VCaP (cell line): ENCODE data around the gene RGL3.
A peak's percentile ranks its signal among the peaks of the same experiment; 100 is the strongest.
"Not testable (repeated sequence)": the region's sequence is repeated elsewhere in the genome, so short reads cannot be mapped to it uniquely, and the experiment has no call there.

Experiments
- H3K27ac ChIP-seq: fragments of 450-650 bp; 2 replicates; pipeline ENCODE4 v1.5.1; 2017
- CTCF ChIP-seq: fragments of 450-650 bp; conservative IDR thresholded peaks from 2 replicates; pipeline ENCODE4 v1.5.1; 2017; ENCODE audit warnings: mild to moderate bottlenecking, moderate library complexity

RGL3 gene

GRCh38 chr19:11458236-11458900, 39.3 kb upstream of the RGL3 start:
- no peak overlapping the region for H3K27ac ChIP-seq
- TF ChIP-seq CTCF: no peak

- no peak overlapping the region for H3K27ac ChIP-seq
- no peak for TF ChIP-seq CTCF
These were observed 38.7 kb upstream of the RGL3 start for GRCh38 chr19:11457831-11458230.

- no peak overlapping the region for H3K27ac ChIP-seq
- no peak for TF ChIP-seq CTCF
These were observed 38.0 kb upstream of the RGL3 start for GRCh38 chr19:11457115-11457514.

GRCh38 chr19:11456659-11457058, 37.5 kb upstream of the RGL3 start:
- TF ChIP-seq CTCF: no peak
- H3K27ac ChIP-seq: no peak overlapping the region

GRCh38 chr19:11455233-11455554, 36.1 kb upstream of the RGL3 start:
- H3K27ac ChIP-seq: not testable (repeated sequence)

GRCh38 chr19:11453468-11454341, 34.6 kb upstream of the RGL3 start:
- 0 out of 2 replicates have a peak, but pooled peaks have one; percentile 9 for TF ChIP-seq CTCF
- H3K27ac ChIP-seq: no peak overlapping the region

GRCh38 chr19:11452620-11453310, 33.7 kb upstream of the RGL3 start:
- TF ChIP-seq CTCF: no peak
- no peak overlapping the region for H3K27ac ChIP-seq
